HCT116 (cell line): ENCODE measurements around the gene COL2A1.

Experiments used
- CEBPB ChIP-seq: IDR thresholded peaks from 2 replicates; pipeline ENCODE4 v1.6.1; 2012; ENCODE audit warnings: low read depth
- ELF1 ChIP-seq: IDR thresholded peaks from 2 replicates; pipeline ENCODE4 v1.6.1; 2012; ENCODE audit warnings: low read depth, borderline replicate concordance
- JUND ChIP-seq: IDR thresholded peaks from 2 replicates; pipeline ENCODE4 v1.6.1; 2012
- POLR2A ChIP-seq: IDR thresholded peaks from 2 replicates; pipeline ENCODE4 v1.7.0; 2011; ENCODE audit warnings: borderline replicate concordance; ENCODE audit not compliant: insufficient read depth, insufficient read length; ENCODE audit errors: extremely low read depth
- POLR2AphosphoS5 ChIP-seq: IDR thresholded peaks from 2 replicates; pipeline ENCODE4 v1.6.1; 2011; ENCODE audit warnings: mild to moderate bottlenecking, low read depth, low read length, moderate library complexity
- SRF ChIP-seq: IDR thresholded peaks from 2 replicates; pipeline ENCODE4 v1.6.1; 2012; ENCODE audit warnings: low read depth
- TCF7L2 ChIP-seq: IDR thresholded peaks from 2 replicates; pipeline ENCODE4 v1.7.0; 2011; ENCODE audit warnings: borderline replicate concordance, inconsistent platforms; ENCODE audit not compliant: insufficient read depth, insufficient read length; ENCODE audit errors: extremely low read depth
- YY1 ChIP-seq: IDR thresholded peaks from 2 replicates; pipeline ENCODE4 v1.6.1; 2011; ENCODE audit warnings: low read length, low read depth, moderate library complexity, mild to moderate bottlenecking; ENCODE audit not compliant: insufficient replicate concordance; ENCODE audit errors: extremely low read depth
- TF ChIP-seq, protein P1 (sequence below), 3 experiments: fragments of 200-600 bp in 1 of 3; sonication (generic) in 1 of 3; IDR thresholded peaks in 2 of 3; conservative IDR thresholded peaks in 1 of 3; 2 replicates each; pipeline ENCODE4 v1.5.1; 2012 to 2017; ENCODE audit warnings: low read depth in 2 of 3, low read length in 2 of 3, antibody characterized with exemption in 1 of 3, borderline replicate concordance in 1 of 3, control low read depth in 1 of 3, mild to moderate bottlenecking in 1 of 3, mixed read lengths in 1 of 3, mixed run types in 1 of 3, moderate library complexity in 1 of 3; ENCODE audit not compliant: insufficient read depth in 1 of 3
- TF ChIP-seq, protein P2 (sequence below): IDR thresholded peaks from 2 replicates; pipeline ENCODE4 v1.6.1; 2011; ENCODE audit warnings: mild to moderate bottlenecking, low read length, moderate library complexity; ENCODE audit not compliant: insufficient replicate concordance; ENCODE audit errors: extremely low read depth
- TF ChIP-seq, protein P3 (sequence below): IDR thresholded peaks from 2 replicates; pipeline ENCODE4 v1.6.1; 2012; ENCODE audit warnings: low read depth

DNA sequence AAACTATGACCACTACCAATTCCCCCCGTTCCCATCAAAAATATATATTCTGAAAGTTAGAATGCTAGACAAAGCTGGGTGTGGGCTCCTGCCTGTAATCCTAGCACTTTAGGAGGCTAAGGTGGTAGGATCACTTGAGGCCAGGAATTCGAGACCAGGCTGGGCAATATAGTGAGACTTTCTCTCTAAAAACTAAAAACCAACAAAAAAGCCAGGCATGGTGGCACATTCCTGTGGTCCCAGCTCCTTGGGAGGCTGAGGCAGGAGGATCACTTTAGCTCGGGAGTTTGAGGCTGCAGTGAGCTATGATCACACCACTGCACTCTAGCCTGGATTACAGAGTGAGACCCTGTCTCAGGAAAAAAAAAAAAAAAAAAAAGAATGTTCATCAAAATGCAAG is 48.8 kb upstream of the COL2A1 start:
- TF ChIP-seq, protein P1, sequence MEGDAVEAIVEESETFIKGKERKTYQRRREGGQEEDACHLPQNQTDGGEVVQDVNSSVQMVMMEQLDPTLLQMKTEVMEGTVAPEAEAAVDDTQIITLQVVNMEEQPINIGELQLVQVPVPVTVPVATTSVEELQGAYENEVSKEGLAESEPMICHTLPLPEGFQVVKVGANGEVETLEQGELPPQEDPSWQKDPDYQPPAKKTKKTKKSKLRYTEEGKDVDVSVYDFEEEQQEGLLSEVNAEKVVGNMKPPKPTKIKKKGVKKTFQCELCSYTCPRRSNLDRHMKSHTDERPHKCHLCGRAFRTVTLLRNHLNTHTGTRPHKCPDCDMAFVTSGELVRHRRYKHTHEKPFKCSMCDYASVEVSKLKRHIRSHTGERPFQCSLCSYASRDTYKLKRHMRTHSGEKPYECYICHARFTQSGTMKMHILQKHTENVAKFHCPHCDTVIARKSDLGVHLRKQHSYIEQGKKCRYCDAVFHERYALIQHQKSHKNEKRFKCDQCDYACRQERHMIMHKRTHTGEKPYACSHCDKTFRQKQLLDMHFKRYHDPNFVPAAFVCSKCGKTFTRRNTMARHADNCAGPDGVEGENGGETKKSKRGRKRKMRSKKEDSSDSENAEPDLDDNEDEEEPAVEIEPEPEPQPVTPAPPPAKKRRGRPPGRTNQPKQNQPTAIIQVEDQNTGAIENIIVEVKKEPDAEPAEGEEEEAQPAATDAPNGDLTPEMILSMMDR (IDR thresholded peaks at IDR 0.05 in 2 of 3, conservative IDR thresholded peaks at IDR 0.05 in 1 of 3; ENCODE audit: borderline replicate concordance in 1 of 3, insufficient read depth in 1 of 3, low read depth in 2 of 3, low read length in 2 of 3) = no peak
- no peak for TF ChIP-seq SRF
- TF ChIP-seq POLR2AphosphoS5 = no peak
- TF ChIP-seq POLR2A = no peak
- no peak for TF ChIP-seq YY1
- TF ChIP-seq ELF1 = no peak
- no peak for TF ChIP-seq TCF7L2
- TF ChIP-seq, protein P2, sequence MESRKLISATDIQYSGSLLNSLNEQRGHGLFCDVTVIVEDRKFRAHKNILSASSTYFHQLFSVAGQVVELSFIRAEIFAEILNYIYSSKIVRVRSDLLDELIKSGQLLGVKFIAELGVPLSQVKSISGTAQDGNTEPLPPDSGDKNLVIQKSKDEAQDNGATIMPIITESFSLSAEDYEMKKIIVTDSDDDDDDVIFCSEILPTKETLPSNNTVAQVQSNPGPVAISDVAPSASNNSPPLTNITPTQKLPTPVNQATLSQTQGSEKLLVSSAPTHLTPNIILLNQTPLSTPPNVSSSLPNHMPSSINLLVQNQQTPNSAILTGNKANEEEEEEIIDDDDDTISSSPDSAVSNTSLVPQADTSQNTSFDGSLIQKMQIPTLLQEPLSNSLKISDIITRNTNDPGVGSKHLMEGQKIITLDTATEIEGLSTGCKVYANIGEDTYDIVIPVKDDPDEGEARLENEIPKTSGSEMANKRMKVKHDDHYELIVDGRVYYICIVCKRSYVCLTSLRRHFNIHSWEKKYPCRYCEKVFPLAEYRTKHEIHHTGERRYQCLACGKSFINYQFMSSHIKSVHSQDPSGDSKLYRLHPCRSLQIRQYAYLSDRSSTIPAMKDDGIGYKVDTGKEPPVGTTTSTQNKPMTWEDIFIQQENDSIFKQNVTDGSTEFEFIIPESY = no peak
- TF ChIP-seq JUND = no peak
- TF ChIP-seq, protein P3, sequence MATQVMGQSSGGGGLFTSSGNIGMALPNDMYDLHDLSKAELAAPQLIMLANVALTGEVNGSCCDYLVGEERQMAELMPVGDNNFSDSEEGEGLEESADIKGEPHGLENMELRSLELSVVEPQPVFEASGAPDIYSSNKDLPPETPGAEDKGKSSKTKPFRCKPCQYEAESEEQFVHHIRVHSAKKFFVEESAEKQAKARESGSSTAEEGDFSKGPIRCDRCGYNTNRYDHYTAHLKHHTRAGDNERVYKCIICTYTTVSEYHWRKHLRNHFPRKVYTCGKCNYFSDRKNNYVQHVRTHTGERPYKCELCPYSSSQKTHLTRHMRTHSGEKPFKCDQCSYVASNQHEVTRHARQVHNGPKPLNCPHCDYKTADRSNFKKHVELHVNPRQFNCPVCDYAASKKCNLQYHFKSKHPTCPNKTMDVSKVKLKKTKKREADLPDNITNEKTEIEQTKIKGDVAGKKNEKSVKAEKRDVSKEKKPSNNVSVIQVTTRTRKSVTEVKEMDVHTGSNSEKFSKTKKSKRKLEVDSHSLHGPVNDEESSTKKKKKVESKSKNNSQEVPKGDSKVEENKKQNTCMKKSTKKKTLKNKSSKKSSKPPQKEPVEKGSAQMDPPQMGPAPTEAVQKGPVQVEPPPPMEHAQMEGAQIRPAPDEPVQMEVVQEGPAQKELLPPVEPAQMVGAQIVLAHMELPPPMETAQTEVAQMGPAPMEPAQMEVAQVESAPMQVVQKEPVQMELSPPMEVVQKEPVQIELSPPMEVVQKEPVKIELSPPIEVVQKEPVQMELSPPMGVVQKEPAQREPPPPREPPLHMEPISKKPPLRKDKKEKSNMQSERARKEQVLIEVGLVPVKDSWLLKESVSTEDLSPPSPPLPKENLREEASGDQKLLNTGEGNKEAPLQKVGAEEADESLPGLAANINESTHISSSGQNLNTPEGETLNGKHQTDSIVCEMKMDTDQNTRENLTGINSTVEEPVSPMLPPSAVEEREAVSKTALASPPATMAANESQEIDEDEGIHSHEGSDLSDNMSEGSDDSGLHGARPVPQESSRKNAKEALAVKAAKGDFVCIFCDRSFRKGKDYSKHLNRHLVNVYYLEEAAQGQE = no peak
- TF ChIP-seq CEBPB = no peak
